HG03521 (cell line): Measurements from ENCODE around the gene CDKL4.
"Not testable (repeated sequence)": the region's sequence is repeated elsewhere in the genome, so short reads cannot be mapped to it uniquely, and the experiment has no call there.

Source experiments
- ATAC-seq: cut with Tn5 transposase; IDR thresholded peaks from one replicate; pipeline ENCODE4 v1.9.1; 2021; ENCODE audit warnings: mild to moderate bottlenecking, moderate library complexity; ENCODE audit not compliant: unreplicated experiment

CDKL4 gene

GRCh38 chr2:39243469-39244123 is at the start of gene CDKL4:
TSS of gene CDKL4 (minus strand) at chr2:39243970.
- no peak for ATAC-seq

- ATAC-seq = no peak
Observed at GRCh38 chr2:39290433-39290832, 46.7 kb upstream of the CDKL4 start.

GRCh38 chr2:39289609-39290008 is 45.8 kb upstream of the CDKL4 start:
- ATAC-seq = no peak

GRCh38 chr2:39283561-39283960 is 39.8 kb upstream of the CDKL4 start:
- no peak for ATAC-seq

- ATAC-seq = no peak
Observed at GRCh38 chr2:39281391-39281790, 37.6 kb upstream of the CDKL4 start.

GRCh38 chr2:39275016-39275415 is 31.2 kb upstream of the CDKL4 start:
- ATAC-seq = no peak

GRCh38 chr2:39269941-39270340 is 26.2 kb upstream of the CDKL4 start:
- no peak for ATAC-seq

- ATAC-seq = no peak
Observed at GRCh38 chr2:39266916-39267434, 23.2 kb upstream of the CDKL4 start.

- peak; percentile 58 for ATAC-seq
Observed at GRCh38 chr2:39266139-39266805, 22.5 kb upstream of the CDKL4 start.

GRCh38 chr2:39265315-39265714 is 21.5 kb upstream of the CDKL4 start:
- no peak for ATAC-seq

- peak; percentile 53 for ATAC-seq
Observed at GRCh38 chr2:39264733-39265132, 21.0 kb upstream of the CDKL4 start.

GRCh38 chr2:39260087-39260486 is 16.3 kb upstream of the CDKL4 start:
- ATAC-seq = no peak

- ATAC-seq = no peak
Observed at GRCh38 chr2:39256040-39256439, 12.3 kb upstream of the CDKL4 start.

GRCh38 chr2:39252888-39253518 is 9.2 kb upstream of the CDKL4 start:
- no peak for ATAC-seq

- ATAC-seq = no peak
Observed at GRCh38 chr2:39247512-39248043, 3.8 kb upstream of the CDKL4 start.

- ATAC-seq = no peak
Observed at GRCh38 chr2:39246382-39246980, 2.7 kb upstream of the CDKL4 start.

GRCh38 chr2:39244963-39245625 is 1.3 kb upstream of the CDKL4 start:
- ATAC-seq = not testable (repeated sequence)

- not testable (repeated sequence) for ATAC-seq
Observed at GRCh38 chr2:39244241-39244862, 582 bp upstream of the CDKL4 start.

- ATAC-seq = no peak
Observed at GRCh38 chr2:39241588-39241987, 2.2 kb downstream of the CDKL4 start.

- no peak for ATAC-seq
Observed at GRCh38 chr2:39240758-39241157, 3.0 kb downstream of the CDKL4 start.
